ENCODE data around the gene MRPL54. TPM values are rescaled to one million over a fixed set of nuclear protein-coding genes. Genes with fewer than 3 reads are reported as not detected.
"Not testable (repeated sequence)": the region's sequence is repeated elsewhere in the genome, so short reads cannot be mapped to it uniquely, and the experiment has no call there.

The MRPL54 gene
- total and polyA plus RNA-seq, 12 donors, result 61.4 to 124 (median 69.3) TPM

- no peaks in the 10 kb centered on the region for H3K4me1 ChIP-seq
- 97 to 100% methylated on average over 2 of the region's 2 CpGs for WGBS, 2 donors
- H3K27ac ChIP-seq, result no peak overlapping the region
- H3K4me3 ChIP-seq, result no peak overlapping the region
- peaks cover 0 to 14% (median 0%) of the 10 kb centered on the region in 7 donors for H3K27me3 ChIP-seq
- intact Hi-C loops (cut with DNase I), result no loop called here
- H3K36me3 ChIP-seq, result peaks cover 0 to 58% (median 28%) of the 10 kb centered on the region in 9 donors
- no peak for TF ChIP-seq CTCF (IDR thresholded peaks at IDR 0.05)
- DNase-seq (no peak), ATAC-seq (no peak)
- H3K9me3 ChIP-seq, result no peaks in the 10 kb centered on the region
These were observed 12.3 kb upstream of the MRPL54 start for GRCh38 chr19:3750211-3750610.

- Histone ChIP-seq H3K9me3 (no peaks in the 10 kb centered on the region), H3K27me3 (peaks cover 0 to 13% (median 0%) of the 10 kb centered on the region in 7 donors), H3K27ac (no peak overlapping the region), H3K4me1 (no peaks in the 10 kb centered on the region), H3K4me3 (no peak overlapping the region), H3K36me3 (peaks cover 0 to 67% (median 28%) of the 10 kb centered on the region in 9 donors)
- intact Hi-C loops (cut with DNase I), result no loop called here
- no peak for TF ChIP-seq CTCF (IDR thresholded peaks at IDR 0.05)
- 91 to 95% methylated on average over 30 of the region's 30 CpGs for whole genome bisulfite sequencing, 2 donors
- DNase-seq (no peak), ATAC-seq (no peak)
These were observed 11.2 kb upstream of the MRPL54 start for GRCh38 chr19:3751236-3751635.

GRCh38 chr19:3752492-3752891, 10.0 kb upstream of the MRPL54 start:
- DNase-seq, result no peak
- Histone ChIP-seq H3K27ac (no peak overlapping the region), H3K4me3 (no peak overlapping the region), H3K36me3 (peaks cover 0 to 80% (median 33%) of the 10 kb centered on the region in 9 donors), H3K9me3 (no peaks in the 10 kb centered on the region), H3K27me3 (peaks cover 0 to under 1% (median 0%) of the 10 kb centered on the region in 7 donors), H3K4me1 (no peaks in the 10 kb centered on the region)
- no peak for TF ChIP-seq CTCF (IDR thresholded peaks at IDR 0.05)
- intact Hi-C loops (cut with DNase I), result no loop called here
- 83 to 87% methylated on average over 25 of the region's 25 CpGs for whole genome bisulfite sequencing, 2 donors
- peak in 1 of 8 donors; percentile 10 for ATAC-seq

- no peak overlapping the region for H3K4me3 ChIP-seq
- intact Hi-C loops (cut with DNase I), result no loop called here
- DNase-seq (no peak), ATAC-seq (no peak)
- H3K9me3 ChIP-seq, result no peaks in the 10 kb centered on the region
- H3K27me3 ChIP-seq, result no peaks in the 10 kb centered on the region
- TF ChIP-seq CTCF (IDR thresholded peaks at IDR 0.05), result no peak
- peaks cover 0 to 4% (median 0%) of the 10 kb centered on the region in 9 donors for H3K4me1 ChIP-seq
- 96% methylated on average over 48 to 51 of the region's 51 CpGs for WGBS, 2 donors
- H3K27ac ChIP-seq, result no peak overlapping the region
- H3K36me3 ChIP-seq, result peaks cover 0 to 93% (median 45%) of the 10 kb centered on the region in 9 donors
These were observed 8.7 kb upstream of the MRPL54 start for GRCh38 chr19:3753631-3754410.

GRCh38 chr19:3757705-3758104, 4.8 kb upstream of the MRPL54 start:
- 97% methylated on average over 7 of the region's 7 CpGs for WGBS, 2 donors
- Histone ChIP-seq H3K36me3 (peaks cover 0 to 68% (median 34%) of the 10 kb centered on the region in 9 donors), H3K4me1 (peaks cover 3 to 32% (median 27%) of the 10 kb centered on the region in 9 donors)
- intact Hi-C loops (cut with DNase I); H3K27ac ChIP-seq; DNase-seq; H3K27me3 ChIP-seq; ATAC-seq; H3K9me3 ChIP-seq; H3K4me3 ChIP-seq: not testable (repeated sequence)

GRCh38 chr19:3758297-3758696, 4.2 kb upstream of the MRPL54 start:
- H3K9me3 ChIP-seq; H3K27me3 ChIP-seq; ATAC-seq; H3K27ac ChIP-seq; DNase-seq; H3K4me3 ChIP-seq; intact Hi-C loops (cut with DNase I): not testable (repeated sequence)
- Histone ChIP-seq H3K4me1 (peaks cover 3 to 36% (median 30%) of the 10 kb centered on the region in 9 donors), H3K36me3 (peaks cover 0 to 63% (median 29%) of the 10 kb centered on the region in 9 donors)
- 97 to 98% methylated on average over 13 of the region's 13 CpGs for WGBS, 2 donors
